Tibial artery (tissue), 4 donors: Measurements from ENCODE around the gene PUDP.

ENCODE experiments used
- DNase-seq, 2 donors: peaks; one replicate each; pipeline ENCODE4 v3.0.0-alpha.2; 2019
- H3K27ac ChIP-seq, 2 donors: fragments of 200-600 bp; sonication (generic) in 1 of 2; 1 replicate in 1 of 2; 2 replicates in 1 of 2; pipeline ENCODE4 v1.5.1; 2018 to 2019; ENCODE audit warnings: mild to moderate bottlenecking in 1 of 2
- H3K27me3 ChIP-seq, 2 donors: fragments of 200-600 bp; sonication (generic) in 1 of 2; one replicate each; pipeline versions ENCODE4 v1.5.1 to v1.6.0; 2016 to 2019
- H3K36me3 ChIP-seq, 3 donors: fragments of 200-600 bp; sonication (generic) in 2 of 3; one replicate each; pipeline ENCODE4 v1.5.1; 2016 to 2019; ENCODE audit warnings: mild to moderate bottlenecking in 2 of 3
- H3K4me1 ChIP-seq, 4 donors: fragments of 200-600 bp; sonication (generic) in 2 of 4; 1 replicate in 3 of 4; 2 replicates in 1 of 4; pipeline ENCODE4 v1.5.1; 2016 to 2019
- H3K4me3 ChIP-seq, 2 donors: fragments of 200-600 bp; sonication (generic) in 1 of 2; 1 replicate in 1 of 2; 2 replicates in 1 of 2; pipeline ENCODE4 v1.5.1; 2018 to 2019; ENCODE audit warnings: mild to moderate bottlenecking in 2 of 2
- H3K9me3 ChIP-seq, 3 donors: fragments of 200-600 bp; sonication (generic) in 1 of 3; one replicate each; pipeline ENCODE4 v1.5.1; 2016 to 2019
- intact Hi-C: fragments of 100-400 bp; cut with DNase I; formaldehyde crosslinking; loops from one replicate; pipeline ENCODE4 v1.15.0; 2023; ENCODE audit warnings: low total_unique reads
- TF ChIP-seq, protein P1 (sequence below), 2 experiments: fragments of 200-600 bp in 1 of 2; fragments of 450-650 bp in 1 of 2; IDR thresholded peaks; one replicate each; pipeline ENCODE4 v1.5.1; 2017 to 2019; ENCODE audit warnings: antibody characterized with exemption in 2 of 2, mild to moderate bottlenecking in 1 of 2, moderate library complexity in 1 of 2

PUDP gene

DNA sequence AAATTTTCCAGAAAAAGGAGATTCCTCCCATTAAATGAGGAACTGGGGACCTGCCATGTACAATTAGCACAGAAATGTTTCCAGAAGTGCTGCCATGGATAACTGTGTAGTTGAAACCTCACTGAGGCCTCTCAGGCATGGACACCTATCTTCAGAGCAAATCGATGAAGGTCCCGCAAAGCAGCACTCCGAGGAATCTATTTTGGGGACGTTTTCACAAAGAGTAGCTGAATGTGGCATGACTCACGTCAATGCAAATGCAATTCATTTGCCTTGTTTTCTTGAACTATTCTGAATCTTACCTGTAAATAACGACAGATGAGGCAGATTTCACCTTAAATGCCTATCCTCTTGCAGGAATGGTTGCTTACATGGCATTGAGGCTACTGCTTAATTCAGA lies 87.5 kb downstream of the PUDP start:
- Histone ChIP-seq H3K27ac (no peak overlapping the region), H3K4me1 (no peaks in the 10 kb centered on the region), H3K36me3 (peaks cover 0 to 26% (median 0%) of the 10 kb centered on the region in 3 donors), H3K9me3 (no peaks in the 10 kb centered on the region), H3K27me3 (no peaks in the 10 kb centered on the region), H3K4me3 (no peak overlapping the region)
- intact Hi-C loops = no loop called here
- TF ChIP-seq, protein P1, sequence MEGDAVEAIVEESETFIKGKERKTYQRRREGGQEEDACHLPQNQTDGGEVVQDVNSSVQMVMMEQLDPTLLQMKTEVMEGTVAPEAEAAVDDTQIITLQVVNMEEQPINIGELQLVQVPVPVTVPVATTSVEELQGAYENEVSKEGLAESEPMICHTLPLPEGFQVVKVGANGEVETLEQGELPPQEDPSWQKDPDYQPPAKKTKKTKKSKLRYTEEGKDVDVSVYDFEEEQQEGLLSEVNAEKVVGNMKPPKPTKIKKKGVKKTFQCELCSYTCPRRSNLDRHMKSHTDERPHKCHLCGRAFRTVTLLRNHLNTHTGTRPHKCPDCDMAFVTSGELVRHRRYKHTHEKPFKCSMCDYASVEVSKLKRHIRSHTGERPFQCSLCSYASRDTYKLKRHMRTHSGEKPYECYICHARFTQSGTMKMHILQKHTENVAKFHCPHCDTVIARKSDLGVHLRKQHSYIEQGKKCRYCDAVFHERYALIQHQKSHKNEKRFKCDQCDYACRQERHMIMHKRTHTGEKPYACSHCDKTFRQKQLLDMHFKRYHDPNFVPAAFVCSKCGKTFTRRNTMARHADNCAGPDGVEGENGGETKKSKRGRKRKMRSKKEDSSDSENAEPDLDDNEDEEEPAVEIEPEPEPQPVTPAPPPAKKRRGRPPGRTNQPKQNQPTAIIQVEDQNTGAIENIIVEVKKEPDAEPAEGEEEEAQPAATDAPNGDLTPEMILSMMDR (IDR thresholded peaks at IDR 0.05) = no peak
- no peak for DNase-seq

DNA sequence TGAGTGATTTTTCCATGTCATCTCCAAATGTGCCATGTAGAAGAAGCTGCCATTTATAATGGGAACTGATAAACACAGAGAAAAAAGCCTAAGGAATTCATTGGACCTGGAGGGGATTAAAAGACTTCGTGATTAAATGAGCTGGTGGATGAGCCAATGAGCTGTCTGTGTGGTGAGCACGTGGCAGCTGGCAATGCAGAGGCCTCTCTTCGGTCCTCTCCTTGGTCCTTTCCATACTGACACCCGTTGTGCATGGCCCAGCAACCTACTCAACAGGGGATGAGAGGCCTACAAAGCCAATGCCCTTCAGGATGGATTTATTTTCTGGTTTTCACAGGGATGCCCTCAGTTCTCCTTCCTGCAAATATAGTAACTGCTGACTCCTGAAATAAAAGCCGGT lies 88.1 kb downstream of the PUDP start:
- no peak for DNase-seq
- H3K27ac ChIP-seq = no peak overlapping the region
- no peaks in the 10 kb centered on the region for H3K27me3 ChIP-seq
- H3K9me3 ChIP-seq = no peaks in the 10 kb centered on the region
- intact Hi-C loops = no loop called here
- peaks cover 0 to 26% (median 0%) of the 10 kb centered on the region in 3 donors for H3K36me3 ChIP-seq
- TF ChIP-seq, protein P1 (IDR thresholded peaks at IDR 0.05) = no peak
- no peaks in the 10 kb centered on the region for H3K4me1 ChIP-seq
- H3K4me3 ChIP-seq = no peak overlapping the region

DNA sequence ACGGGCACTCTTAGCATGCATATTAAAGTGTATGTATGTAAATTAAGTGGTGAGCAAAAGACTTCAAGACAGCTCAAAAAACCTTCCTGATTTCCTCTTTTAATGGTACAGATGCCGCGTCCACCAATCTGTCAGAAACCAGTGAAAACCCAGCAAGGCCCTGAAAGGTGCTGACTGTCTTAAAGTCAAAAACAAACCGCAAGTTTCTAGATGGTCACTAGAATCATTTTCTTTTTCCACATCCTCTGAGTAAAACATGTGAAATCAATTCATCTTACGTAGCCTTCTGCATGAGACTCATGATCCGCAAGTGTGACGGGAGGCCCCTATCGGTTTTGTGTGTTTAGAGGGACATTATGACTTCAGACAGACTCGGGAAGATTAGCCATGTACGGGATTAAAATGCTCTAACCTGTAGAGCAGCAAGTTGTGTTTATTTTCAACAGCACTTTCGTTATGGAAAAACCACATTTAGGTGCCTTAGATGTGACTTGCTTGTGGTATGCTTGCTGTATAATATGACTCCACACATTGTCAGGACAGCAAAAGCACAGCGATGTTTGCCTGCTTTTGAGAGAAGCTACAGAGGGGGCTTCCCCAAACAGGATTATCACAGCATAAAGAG lies 88.6 kb downstream of the PUDP start:
- intact Hi-C loops = no loop called here

DNA sequence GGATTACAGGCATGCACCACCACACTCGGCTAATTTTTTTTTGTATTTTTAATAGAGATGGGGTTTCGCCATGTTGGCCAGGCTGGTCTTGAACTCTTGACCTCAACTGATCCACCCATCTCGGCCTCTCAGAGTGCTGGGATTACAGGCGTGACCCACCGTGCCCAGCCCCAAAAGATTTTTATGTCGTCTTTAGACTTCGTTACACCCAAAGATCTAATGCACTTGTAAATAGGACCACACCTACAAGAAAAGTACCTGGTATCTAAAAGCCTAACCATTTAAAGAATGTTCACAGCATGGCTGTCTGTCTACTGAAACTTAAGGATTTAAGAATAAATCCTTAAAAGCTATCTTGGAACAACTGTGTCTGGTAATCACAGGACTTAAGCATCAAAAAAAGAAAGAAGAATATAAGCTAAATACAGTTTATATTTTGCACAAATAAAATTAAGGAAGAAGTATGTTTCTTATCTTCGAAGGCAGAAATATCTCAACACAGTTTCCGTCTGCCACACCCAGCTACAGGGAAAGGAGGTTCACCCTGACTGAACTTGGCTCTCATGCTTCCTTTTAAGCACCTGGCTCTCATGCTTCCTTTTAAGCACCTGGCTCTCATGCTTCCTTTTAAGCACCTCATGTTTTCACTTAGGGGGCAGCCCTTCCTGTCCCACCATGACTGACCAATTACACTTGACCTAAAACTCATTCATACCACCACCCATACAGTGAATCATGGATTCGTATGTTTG lies 92.4 kb downstream of the PUDP start:
- intact Hi-C loops = no loop called here
- TF ChIP-seq, protein P1 (IDR thresholded peaks at IDR 0.05) = no peak
- H3K27me3 ChIP-seq = no peaks in the 10 kb centered on the region
- peaks cover 0 to 45% (median under 1%) of the 10 kb centered on the region in 3 donors for H3K36me3 ChIP-seq
- no peak overlapping the region for H3K4me3 ChIP-seq
- H3K9me3 ChIP-seq = no peaks in the 10 kb centered on the region
- no peak overlapping the region for H3K27ac ChIP-seq
- H3K4me1 ChIP-seq = no peaks in the 10 kb centered on the region
- no peak for DNase-seq

More for the DNA sequence above, 88.6 kb downstream of the PUDP start:
- H3K4me1 ChIP-seq = no peaks in the 10 kb centered on the region
- no peak for DNase-seq
- H3K36me3 ChIP-seq = peaks cover 0 to 26% (median 0%) of the 10 kb centered on the region in 3 donors
- H3K4me3 ChIP-seq = no peak overlapping the region
- no peak overlapping the region for H3K27ac ChIP-seq
- no peaks in the 10 kb centered on the region for H3K9me3 ChIP-seq
- TF ChIP-seq, protein P1 (IDR thresholded peaks at IDR 0.05) = no peak
- no peaks in the 10 kb centered on the region for H3K27me3 ChIP-seq

DNA sequence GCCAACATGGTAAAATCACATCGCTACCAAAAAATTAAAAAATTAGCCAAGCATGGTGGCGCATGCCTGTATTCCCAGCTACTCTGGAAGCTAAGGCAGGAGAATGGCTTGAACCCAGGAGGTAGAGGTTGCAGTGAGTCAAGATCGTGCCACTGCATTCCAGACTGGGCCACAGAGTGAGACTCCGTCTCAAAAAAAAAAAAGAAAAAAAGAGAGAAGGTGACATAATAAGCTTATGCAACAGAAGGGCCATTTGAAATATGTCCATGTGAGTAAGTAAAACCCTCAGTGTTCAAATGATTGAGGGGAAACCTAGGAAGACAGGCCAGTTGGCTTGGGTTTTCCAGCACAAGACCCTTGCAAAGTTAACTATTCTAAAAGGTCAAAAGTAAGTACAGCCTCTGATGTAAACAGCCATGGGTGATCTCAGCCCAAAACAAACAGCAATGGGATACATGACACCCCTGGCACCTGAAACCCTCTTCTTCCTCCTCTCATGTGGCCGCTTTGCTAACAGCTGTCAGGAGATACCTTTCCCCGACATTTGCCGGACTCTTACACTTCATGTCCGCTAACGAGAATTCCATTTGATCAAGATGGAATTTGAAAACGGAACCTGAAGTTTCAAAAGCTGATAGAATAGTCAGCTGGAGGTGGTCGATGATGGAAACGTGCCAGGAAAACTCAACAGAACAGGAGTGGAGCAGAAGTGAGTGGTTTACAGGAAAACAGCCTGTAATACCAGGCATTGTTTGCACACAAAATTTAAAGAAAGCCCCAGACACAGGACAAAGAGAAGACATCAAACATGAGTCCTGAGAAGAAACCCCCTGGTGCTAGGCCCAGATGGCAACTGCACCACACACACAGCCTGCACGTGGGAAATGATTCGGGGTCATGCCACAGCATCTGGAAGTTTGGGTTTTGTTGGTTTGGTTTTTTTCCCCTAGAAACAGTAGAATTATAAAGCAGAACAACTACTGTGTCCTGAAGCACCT lies 93.4 kb downstream of the PUDP start:
- H3K4me3 ChIP-seq = no peak overlapping the region
- no peak for DNase-seq

More for the DNA sequence above, 93.4 kb downstream of the PUDP start:
- H3K27me3 ChIP-seq = no peaks in the 10 kb centered on the region
- H3K4me1 ChIP-seq = no peaks in the 10 kb centered on the region
- intact Hi-C loops = no loop called here
- H3K36me3 ChIP-seq = peaks cover 0 to 48% (median 11%) of the 10 kb centered on the region in 3 donors
- H3K9me3 ChIP-seq = no peaks in the 10 kb centered on the region
- no peak overlapping the region for H3K27ac ChIP-seq
- TF ChIP-seq, protein P1 (IDR thresholded peaks at IDR 0.05) = no peak
